Stimulated activated CD4-positive, alpha-beta T cell treated with anti-CD3 and anti-CD28 coated beads, Interleukin-15, amount 100 ng/mL, for 1 hour (primary cell): Measurements from ENCODE around the gene BTLA.
"Not testable (repeated sequence)": the region's sequence is repeated elsewhere in the genome, so short reads cannot be mapped to it uniquely, and the experiment has no call there.

Source experiments
- DNase-seq, 2 donors: peaks; one replicate each; pipeline ENCODE4 v3.0.0-alpha.2; 2020; ENCODE audit warnings: low read depth in 1 of 2, low spot score in 1 of 2

BTLA gene, protein sequence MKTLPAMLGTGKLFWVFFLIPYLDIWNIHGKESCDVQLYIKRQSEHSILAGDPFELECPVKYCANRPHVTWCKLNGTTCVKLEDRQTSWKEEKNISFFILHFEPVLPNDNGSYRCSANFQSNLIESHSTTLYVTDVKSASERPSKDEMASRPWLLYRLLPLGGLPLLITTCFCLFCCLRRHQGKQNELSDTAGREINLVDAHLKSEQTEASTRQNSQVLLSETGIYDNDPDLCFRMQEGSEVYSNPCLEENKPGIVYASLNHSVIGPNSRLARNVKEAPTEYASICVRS

DNA sequence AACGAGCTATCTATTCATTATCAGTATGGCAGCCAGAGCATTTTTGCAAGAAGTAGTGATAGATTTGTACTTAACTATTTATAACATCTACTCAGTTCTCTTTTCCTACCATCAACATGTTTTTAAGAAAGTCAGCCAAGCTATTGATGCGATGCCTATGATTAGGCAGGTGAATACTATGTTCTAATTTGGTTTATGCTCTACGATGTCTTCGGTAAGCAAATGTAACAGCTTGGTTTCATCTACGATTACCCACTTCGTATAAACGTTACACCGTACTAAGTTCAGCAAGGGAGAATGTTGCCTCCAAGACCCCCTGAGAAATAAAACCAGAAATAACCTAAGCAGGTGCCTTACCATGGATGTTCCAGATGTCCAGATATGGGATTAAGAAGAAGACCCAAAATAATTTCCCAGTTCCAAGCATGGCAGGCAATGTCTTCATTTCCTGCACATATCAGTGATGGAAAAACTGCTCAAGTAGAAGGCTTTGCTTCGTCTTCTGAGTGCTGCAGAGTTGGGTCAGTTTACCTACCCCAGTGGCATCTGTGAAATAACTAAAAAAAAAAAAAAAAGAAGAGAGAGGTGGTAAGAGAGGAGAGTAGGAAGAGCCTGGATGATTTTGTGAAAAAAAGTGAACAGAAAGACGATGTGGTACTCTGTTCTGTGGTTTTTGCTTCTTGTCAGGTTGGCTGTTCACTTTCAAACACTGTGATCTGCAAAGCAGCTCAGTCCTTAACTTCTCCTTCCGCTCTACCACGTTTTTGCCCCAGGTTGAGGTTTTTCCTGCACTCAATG is at the start of gene BTLA:
Gene BTLA (minus strand): TSS at position 559 of the 798 bp plus-strand sequence. CDS start 114 bp downstream, at position 445.
- no peak for DNase-seq

DNA sequence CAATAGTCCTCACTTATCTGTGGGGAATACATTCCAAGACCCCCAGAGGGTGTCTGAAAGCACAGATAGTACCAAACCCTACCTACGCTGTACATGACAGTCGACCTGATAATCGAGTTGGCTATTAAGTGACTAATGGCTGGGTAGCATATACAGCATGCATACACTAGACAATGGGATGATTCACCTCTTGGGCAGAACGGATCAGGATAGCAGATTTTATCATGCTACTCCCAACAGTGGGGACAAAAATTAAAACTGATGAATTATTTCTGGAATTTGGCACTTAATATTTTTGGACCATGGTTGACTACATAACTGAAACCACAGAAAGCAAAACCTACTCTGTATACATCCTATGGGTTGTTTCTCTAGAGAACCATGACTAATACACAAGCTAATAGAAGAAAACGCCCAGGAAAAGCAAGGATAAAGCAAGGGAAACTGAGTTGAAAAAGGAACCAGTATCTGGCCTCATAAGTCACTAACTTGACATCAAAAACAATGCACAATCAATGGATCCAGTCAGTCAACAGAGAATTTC is 47.0 kb upstream of the BTLA start:
- DNase-seq, result no peak

DNA sequence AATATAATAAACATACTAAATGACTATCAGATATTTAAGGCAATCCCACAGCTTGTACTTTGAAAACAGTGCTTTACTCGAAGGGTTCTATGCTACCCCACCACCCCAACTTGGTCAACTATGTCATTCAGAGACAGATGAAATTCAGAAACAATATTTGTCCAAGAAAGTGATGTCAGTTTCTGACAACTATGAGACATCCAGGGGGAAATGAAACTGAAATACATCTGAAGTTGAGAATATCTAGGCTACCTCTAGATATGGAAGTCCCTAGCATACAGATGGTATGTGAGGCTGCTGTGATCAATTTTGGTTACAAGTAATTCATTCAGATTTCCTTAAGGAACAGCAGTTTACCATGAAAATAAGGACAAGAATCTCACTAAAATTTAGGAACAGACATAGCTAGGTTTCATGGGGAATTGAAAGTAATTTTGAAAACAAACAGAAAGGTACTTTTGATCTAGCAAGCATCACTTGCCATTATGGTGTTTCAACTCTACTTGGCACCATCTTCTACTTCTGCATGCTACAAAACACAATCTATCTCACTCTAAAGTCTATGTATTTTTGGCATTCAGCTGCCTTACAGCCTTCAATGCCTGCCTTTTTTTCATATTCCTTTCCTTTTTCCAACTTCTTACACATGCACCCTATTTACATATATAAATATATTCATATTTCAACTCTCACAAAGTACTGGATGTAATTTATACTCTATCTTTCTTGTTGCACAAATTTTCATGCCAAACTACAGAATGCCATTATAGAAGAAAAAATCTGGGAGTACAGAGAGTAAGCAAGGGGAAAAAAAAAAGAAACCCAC is 40.8 kb upstream of the BTLA start:
- no peak for DNase-seq

DNA sequence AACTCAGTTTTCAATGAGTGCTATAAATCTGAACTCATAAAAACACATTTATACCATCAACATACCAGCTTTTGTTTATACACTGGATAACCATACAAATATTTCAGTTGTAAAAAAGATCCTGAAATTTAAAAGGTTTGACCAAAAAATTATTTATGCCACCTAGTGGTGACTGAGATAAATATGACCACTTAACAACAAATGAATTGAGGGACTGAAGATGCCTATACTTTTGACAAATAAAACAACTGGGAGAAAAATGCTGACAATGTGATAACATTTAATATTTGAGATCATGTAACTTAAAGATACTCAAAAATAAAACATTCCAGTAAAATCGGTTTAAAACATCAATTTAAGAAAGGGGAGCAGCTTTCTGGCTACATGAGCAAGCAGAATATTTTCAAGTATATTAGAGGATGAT is 32.1 kb upstream of the BTLA start:
- DNase-seq, result no peak

DNA sequence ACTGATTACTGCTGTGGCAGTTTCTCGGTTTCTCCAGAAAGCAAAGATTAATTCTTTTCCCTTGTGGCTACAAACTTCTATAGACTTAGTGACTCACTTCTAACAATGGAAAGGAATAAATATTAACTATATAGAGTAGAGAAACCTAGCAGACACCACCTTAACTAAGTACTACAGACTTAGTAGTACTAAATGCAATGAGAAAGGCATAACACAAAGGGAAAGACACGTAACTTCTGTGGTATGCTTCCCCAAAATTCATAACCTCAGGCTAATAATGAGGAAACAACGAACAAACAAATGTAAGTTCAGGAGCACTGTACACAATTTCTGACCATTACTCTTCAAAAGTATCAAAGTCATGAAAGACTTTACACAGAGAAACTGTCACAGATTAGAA is 31.3 kb upstream of the BTLA start:
- DNase-seq, result no peak

DNA sequence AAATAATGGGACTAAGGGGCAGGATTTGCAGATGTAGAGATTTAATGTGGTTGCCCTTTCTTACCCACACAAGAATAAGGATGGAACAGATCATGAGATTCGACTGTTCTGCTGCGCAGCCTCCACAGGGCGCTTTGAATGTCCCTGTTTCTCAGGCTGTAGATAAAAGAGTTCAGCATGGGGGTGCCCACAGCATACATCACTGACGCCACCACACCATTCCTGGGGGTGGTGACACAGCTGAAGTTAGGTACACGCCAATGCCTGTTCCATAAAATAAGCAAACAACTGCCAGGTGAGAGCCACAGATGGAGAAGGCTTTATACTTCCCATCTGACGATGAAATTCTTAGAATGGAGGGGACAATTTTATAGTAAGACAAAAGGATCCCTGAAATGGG is 24.9 kb upstream of the BTLA start:
- not testable (repeated sequence) for DNase-seq

DNA sequence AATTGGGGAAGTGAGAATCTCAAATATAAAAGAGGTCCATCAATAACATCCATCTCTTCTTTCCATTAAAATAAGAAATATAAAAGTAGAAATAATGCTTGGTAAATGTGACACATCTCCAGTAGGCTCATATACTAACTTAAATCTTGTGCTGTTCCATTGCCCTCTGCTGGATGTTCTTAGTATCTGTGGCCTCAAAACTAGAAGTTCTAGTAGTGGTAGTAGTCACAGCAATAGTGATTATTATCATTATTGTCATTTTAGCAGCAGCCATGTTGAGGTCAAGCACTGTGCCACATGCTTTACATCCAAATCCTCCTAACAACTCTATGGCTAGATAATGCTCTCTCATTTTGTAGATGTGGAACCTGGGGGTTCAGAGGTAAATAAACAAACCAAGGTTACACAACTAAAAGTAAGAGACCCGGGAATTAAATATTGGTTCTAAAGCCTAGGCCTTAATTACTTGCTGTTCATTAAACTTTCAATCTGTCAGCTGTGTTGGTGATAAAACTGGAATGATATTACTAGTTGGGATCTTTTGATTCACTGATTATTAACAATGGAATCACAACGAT is 20.2 kb upstream of the BTLA start:
- no peak for DNase-seq

DNA sequence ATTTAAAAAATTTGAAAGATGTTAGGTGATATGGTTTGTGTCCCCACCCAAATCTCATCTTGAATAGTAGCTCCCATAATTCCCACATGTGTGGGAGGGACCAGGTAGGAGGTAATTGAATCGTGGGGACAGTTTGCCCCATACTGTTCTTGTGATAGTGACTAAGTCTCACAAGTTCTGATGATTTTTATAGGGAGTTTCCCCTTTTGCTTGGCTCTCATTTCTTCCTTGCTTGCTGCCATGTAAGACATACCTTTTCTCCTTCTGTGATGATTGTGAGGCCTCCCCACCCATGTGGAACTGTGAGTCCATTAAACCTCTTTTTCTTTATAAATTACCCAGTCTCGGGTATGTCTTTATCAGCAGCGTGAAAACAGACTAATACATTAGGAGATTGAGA is 19.7 kb upstream of the BTLA start:
- not testable (repeated sequence) for DNase-seq

DNA sequence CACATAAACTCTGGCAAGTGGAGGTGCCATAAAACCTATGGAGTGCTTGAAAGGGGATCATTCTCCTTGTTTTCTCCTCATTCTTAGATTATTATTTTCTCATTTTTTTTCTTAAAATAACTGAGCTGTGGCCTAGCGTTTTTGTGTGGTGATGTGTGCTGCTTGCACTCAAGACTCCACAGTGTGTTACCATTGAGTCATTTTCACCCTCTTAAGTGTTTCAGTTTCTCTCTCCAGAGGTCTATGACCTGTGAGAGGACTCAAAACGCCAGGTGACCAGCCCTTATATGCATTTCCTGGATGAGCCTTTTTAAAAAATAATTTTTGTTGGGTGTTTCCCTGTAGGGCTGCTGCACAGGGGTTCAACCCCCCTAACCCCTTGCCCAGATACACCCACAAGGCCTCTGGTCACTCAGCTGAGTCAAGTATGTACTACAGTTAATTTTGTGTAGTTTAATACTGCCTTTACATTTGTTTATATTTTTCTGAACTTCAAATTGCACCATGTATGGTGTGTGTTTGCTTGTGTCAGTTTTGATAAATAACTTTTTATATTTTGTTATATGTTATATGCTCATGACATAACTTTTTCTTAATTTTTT is 15.4 kb upstream of the BTLA start:
- DNase-seq, result no peak

DNA sequence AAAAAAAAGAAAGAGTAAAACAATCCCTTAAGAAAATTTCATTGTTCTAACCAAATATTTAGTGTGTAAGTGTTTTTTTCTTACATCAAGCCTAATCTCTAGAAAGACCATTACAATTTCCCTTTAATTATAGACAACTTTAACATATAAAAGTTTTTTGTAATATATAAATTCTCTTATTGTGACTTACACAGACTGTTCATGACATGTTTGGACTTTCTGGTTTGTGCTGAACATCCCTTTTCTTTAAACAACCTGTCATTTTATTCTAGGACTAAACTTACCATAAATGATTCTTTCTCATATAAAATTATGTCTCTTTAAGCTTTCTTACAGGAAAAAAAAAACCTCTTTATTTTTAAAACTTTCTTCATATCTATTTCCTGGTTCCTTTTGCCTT is 13.0 kb upstream of the BTLA start:
- no peak for DNase-seq

DNA sequence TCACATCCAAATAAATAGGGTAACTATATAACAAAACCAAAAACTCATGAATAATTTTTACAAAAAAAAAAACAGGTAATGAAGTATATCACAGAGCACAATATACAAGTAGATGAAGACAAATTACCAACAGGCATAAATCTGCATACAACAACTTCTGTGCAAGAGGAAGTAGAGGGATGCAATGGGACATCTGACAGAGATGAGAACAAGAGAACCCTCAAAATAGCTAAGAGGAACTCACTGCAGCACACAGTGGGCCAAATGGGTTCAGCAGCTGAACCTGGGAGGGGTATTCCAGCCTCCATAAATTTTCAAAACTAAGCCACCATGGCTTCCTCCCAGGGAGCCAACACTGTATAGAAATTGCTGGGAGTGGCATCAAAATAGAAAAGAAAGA is 9.6 kb upstream of the BTLA start:
- DNase-seq, result no peak

DNA sequence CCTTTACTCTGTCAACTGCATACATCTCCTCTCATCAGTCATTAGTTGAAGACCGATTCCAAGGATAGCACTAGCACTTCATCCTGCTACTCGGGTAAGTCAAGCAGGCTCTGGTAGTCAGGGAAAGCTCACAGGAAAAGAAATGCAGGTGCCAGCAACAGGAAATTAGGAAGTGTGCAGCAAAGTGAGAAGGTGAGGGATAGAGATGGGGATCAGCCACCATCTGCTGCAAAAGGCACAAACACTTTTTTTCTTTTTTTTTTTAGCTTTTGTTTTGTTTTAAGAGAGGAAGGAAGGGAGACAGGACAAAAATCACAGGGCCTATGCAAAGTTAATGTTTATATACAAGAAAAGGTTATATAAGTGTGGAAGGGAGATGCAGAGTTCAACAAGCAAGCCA is 9.0 kb upstream of the BTLA start:
- no peak for DNase-seq

DNA sequence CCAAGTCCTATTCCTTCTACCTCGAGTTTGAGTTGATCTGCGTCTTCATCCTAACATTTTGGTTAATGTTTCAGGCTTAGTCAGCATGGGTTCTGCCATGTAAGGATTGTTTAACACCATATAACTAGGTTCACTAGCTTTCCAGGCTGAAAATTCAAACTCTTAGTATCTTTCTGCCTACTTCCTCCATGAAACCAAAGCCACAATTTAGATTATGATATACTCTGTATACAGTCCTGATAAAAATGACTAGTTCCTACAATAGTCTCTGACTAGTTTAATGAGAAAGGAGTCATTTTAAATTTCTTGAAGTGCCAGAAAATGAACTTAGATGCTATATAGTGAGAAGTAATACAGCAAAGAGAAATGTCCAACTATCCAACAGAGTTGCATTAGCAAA is 6.6 kb upstream of the BTLA start:
- no peak for DNase-seq

DNA sequence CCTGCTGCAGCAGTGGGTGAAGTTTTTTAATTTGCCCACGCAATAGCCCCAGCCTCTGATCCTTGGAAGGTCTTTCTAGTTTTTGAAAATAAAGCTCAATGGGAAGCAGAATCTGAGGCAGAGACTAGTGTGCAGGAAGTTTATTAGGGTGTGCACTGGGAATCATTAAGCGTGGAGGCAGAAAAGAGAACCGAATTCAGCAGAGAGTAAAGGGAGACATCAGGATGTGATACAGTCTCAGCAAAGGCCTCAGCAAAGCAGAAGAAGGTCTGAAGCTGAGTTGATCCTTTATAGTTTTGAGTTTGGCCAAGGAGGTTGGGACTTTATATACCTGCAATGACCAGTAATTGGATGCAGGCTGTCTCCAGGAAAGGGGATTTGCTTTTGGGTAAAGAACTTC is 4.9 kb upstream of the BTLA start:
- no peak for DNase-seq

DNA sequence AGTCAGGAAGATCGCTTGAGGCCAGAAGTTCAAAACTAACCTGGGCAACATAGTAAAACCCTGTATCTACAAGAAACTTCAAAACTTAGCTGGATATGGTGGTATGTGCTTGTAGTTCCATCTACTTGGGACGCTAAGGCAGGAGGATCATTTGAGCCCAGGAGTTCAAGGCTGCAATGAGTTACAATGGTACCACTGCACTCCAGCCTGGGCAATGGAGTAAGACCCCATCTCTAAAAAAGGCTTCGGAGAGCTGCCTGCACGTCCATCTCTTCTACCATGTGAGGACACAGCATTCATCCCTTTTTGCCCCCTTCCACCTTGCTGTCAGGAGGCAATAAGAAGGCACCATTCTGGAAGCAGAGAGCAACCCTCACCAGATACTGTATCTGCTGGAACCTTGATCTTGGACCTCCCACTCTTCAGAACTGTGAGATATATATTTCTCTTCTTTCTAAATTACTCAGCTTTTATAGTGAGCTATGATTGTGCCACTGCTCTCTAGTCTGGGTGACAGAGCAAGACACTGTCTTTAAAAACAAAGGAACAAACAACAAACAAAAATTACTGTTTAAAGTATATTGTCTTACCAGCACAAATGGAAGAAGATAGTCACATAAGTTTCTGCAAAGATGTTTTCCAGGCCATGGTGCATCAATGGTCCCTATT is 4.2 kb upstream of the BTLA start:
- DNase-seq, result no peak

DNA sequence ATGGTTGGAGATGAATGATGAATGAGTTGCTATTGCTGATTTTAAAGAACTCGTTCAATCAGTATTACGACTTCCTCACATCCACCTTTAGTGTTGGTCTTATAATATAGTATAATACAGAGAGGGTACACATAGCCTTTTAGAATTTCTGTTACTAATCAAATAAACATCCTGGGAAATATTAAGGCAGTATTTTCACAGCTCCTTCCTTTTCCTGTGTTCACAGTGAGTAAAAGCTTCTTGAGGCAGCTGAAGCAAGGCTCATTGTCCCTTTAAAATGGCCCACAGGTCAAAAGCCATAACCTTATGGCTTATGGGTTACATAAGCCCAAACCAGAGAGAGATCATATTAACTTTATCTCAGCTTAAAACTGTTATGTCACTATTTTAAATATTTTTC is 1.3 kb upstream of the BTLA start:
- no peak for DNase-seq

DNA sequence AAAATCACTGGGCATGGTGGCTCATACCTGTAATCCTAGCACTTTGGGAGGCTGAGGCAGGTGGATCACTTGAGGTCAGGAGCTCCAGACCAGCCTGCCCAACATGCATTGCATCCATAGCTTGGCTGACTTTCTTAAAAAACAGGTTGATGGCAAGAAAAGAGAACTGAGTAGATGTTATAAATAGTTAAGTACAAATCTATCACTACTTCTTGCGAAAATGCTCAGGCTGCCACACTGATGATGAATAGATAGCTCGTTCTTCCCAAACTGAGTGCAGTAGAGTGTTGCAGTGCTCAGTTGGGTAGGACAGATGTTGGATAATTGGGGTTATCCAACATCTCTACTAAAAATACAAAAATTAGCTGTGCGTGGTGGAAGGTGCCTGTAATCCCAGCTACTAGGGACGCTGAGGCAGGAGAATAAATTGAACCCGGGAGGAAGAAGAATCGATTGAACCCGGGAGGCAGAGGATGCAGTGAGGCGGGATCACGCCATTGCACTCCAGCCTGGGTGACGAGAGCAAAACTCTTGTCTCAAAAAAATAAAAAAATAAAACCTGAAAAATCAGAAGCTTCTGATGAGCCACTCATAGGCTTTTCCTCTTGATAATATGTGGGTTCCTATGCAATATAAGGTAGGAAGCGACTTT is 1.2 kb downstream of the BTLA start:
- DNase-seq, result no peak

DNA sequence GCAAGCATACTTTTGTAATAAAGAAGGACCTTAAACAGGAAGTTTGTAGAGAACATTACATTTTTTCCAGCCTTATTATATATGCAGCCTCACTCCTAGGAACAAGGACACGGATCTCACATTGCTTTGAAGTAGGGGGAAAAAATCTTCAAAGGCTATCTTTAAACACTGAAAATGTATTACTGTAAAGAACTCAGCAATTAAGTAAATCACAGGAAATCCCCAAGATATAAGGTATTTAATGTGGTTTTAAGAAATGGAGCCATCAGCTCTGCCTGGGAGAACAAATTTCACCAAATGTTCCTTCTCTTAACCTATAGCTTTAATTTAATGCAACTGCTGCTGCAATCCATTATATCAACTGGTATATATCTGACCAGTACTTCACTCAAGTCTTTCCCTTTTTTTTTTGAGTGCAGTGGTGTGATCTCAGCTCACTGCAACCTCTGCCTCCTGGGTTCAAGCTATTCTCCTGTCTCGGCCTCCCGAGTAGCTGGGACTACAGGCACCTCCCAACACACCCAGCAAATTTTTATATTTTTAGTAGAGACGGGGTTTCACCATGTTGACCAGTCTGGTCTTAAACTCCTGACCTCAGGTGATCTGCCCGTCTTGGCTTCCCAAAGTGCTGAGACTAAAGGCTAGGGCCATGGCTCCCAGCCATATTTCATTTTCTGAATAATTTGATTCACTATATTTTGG is 2.8 kb downstream of the BTLA start:
- no peak for DNase-seq

DNA sequence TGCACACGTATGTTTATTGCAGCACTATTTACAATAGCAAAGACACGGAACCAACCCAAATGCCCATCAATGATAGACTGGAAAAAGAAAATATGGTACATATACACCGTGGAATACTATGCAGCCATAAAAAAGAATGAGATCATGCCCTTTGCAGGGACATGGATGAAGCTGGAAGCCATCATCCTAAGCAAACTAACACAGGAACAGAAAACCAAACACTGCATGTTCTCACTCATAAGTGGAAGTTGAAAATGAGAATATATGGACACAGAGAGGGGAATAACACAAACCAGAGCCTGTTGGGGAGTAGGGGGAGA is 4.9 kb downstream of the BTLA start:
- DNase-seq, result not testable (repeated sequence)
